Upper lobe of left lung (tissue), 4 donors: Measurements from ENCODE around the gene RGS14.

Experiments used
- POLR2A ChIP-seq, 4 donors: fragments of 450-650 bp; IDR thresholded peaks; one replicate each; pipeline ENCODE4 v1.5.1; 2016 to 2017; ENCODE audit warnings: antibody characterized with exemption in 4 of 4, mild to moderate bottlenecking in 2 of 4
- TF ChIP-seq, protein P1 (sequence below), 6 experiments: fragments of 450-650 bp in 4 of 6; fragments of 200-600 bp in 2 of 6; sonication (generic) in 2 of 6; IDR thresholded peaks; one replicate each; pipeline ENCODE4 v1.5.1; 2016 to 2019; ENCODE audit warnings: antibody characterized with exemption in 6 of 6

GRCh38 chr5:177314376-177315342 lies 43.1 kb upstream of the RGS14 start:
- TF ChIP-seq, protein P1, sequence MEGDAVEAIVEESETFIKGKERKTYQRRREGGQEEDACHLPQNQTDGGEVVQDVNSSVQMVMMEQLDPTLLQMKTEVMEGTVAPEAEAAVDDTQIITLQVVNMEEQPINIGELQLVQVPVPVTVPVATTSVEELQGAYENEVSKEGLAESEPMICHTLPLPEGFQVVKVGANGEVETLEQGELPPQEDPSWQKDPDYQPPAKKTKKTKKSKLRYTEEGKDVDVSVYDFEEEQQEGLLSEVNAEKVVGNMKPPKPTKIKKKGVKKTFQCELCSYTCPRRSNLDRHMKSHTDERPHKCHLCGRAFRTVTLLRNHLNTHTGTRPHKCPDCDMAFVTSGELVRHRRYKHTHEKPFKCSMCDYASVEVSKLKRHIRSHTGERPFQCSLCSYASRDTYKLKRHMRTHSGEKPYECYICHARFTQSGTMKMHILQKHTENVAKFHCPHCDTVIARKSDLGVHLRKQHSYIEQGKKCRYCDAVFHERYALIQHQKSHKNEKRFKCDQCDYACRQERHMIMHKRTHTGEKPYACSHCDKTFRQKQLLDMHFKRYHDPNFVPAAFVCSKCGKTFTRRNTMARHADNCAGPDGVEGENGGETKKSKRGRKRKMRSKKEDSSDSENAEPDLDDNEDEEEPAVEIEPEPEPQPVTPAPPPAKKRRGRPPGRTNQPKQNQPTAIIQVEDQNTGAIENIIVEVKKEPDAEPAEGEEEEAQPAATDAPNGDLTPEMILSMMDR (IDR thresholded peaks at IDR 0.05) = no peak
- TF ChIP-seq POLR2A (IDR thresholded peaks at IDR 0.05) = no peak
